Suprapubic skin (tissue), 4 donors: ENCODE results near the gene RAE1. TPM values are rescaled to one million over a fixed set of nuclear protein-coding genes. Genes with fewer than 3 reads are reported as not detected.

Experiments used
- DNase-seq, 2 donors: peaks; one replicate each; pipeline ENCODE4 v3.0.0-alpha.2; 2019; ENCODE audit warnings: low spot score in 2 of 2
- H3K27ac ChIP-seq: fragments of 200-600 bp; sonication (generic); one replicate; pipeline ENCODE4 v1.5.1; 2019
- H3K27me3 ChIP-seq: fragments of 200-600 bp; sonication (generic); one replicate; pipeline ENCODE4 v1.5.1; 2019
- H3K36me3 ChIP-seq: fragments of 200-600 bp; sonication (generic); one replicate; pipeline ENCODE4 v1.5.1; 2019
- H3K4me1 ChIP-seq: fragments of 200-600 bp; sonication (generic); one replicate; pipeline ENCODE4 v1.5.1; 2019
- H3K4me3 ChIP-seq: fragments of 200-600 bp; sonication (generic); one replicate; pipeline ENCODE4 v1.5.1; 2019; ENCODE audit warnings: mild to moderate bottlenecking
- H3K9me3 ChIP-seq: fragments of 200-600 bp; sonication (generic); one replicate; pipeline ENCODE4 v1.5.1; 2019
- EP300 ChIP-seq: sonication (generic); formaldehyde crosslinking; IDR thresholded peaks from one replicate; pipeline ENCODE4 v1.6.1; 2017; ENCODE audit warnings: antibody characterized with exemption
- POLR2A ChIP-seq, 2 donors: fragments of 450-650 bp; IDR thresholded peaks; one replicate each; pipeline ENCODE4 v1.6.1; 2017; ENCODE audit warnings: antibody characterized with exemption in 2 of 2, mild to moderate bottlenecking in 2 of 2, moderate library complexity in 2 of 2
- POLR2AphosphoS5 ChIP-seq, 3 donors: sonication (generic); formaldehyde crosslinking; IDR thresholded peaks; one replicate each; pipeline ENCODE4 v1.6.1; 2017; ENCODE audit warnings: antibody characterized with exemption in 3 of 3
- WGBS: methylation state at CpG from one replicate; pipeline ENCODE4 v1.1.5; 2018; 5-methylcytosine and 5-hydroxymethylcytosine counted together
- total RNA-seq, 4 donors: library from RNA; depleted of rRNA; stranded (reverse); fragments of >200 nt; gene quantifications; one replicate each; pipeline ENCODE4 v1.1.0, GENCODE V29; 2016
- TF ChIP-seq, protein P1 (sequence below), 2 donors: fragments of 200-600 bp in 1 of 2; fragments of 450-650 bp in 1 of 2; sonication (generic) in 1 of 2; IDR thresholded peaks; one replicate each; pipeline ENCODE4 v1.5.1; 2016 to 2019; ENCODE audit warnings: antibody characterized with exemption in 2 of 2, mild to moderate bottlenecking in 1 of 2, moderate library complexity in 1 of 2

The RAE1 gene
- total RNA-seq, 4 donors from 2014 or later, result 31.2 to 45.1 (median 37.2) TPM

DNA sequence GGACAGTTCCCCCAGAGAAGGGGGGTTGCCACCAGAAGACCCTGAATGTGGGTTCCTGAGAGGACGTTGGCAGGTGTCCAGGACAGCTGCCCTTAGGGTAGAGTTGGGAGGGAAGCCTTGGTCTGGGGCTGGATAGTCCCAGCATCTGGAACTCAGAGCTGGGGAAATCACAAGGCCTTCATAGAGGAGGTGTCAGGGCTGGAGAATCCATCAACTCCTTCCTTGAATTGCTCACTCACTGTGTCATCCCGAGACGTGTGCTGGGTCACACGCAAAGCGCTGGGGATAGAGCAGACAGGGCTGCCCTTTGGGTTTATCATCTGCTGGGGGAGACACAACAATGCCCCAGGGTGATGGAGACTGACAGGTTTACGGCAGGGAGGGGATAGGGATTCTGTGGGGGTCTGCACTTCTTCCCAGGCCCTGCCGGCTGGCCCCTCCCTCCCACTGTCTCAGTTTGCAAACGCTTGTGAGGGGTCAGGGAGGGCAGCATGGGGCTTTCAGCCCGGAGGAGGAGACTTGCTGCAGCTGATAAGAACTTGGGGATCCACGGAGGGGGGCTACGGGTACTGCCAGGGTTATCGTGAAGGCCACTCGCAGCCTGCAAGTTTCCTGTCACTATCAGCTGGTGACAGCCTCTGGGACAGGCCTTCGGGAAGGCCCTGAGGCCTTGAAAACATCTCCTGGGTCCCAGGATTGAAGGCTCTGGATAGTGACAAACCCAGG, 58.8 kb downstream of the RAE1 start:
- H3K36me3 ChIP-seq, result peaks cover 44% of the 10 kb centered on the region
- H3K9me3 ChIP-seq, result no peaks in the 10 kb centered on the region
- no peaks in the 10 kb centered on the region for H3K4me1 ChIP-seq
- H3K4me3 ChIP-seq, result no peak overlapping the region
- DNase-seq, result no peak
- H3K27ac ChIP-seq, result no peak overlapping the region
- TF ChIP-seq POLR2A (IDR thresholded peaks at IDR 0.05) (no peak), EP300 (no peak)
- TF ChIP-seq, protein P1, sequence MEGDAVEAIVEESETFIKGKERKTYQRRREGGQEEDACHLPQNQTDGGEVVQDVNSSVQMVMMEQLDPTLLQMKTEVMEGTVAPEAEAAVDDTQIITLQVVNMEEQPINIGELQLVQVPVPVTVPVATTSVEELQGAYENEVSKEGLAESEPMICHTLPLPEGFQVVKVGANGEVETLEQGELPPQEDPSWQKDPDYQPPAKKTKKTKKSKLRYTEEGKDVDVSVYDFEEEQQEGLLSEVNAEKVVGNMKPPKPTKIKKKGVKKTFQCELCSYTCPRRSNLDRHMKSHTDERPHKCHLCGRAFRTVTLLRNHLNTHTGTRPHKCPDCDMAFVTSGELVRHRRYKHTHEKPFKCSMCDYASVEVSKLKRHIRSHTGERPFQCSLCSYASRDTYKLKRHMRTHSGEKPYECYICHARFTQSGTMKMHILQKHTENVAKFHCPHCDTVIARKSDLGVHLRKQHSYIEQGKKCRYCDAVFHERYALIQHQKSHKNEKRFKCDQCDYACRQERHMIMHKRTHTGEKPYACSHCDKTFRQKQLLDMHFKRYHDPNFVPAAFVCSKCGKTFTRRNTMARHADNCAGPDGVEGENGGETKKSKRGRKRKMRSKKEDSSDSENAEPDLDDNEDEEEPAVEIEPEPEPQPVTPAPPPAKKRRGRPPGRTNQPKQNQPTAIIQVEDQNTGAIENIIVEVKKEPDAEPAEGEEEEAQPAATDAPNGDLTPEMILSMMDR (IDR thresholded peaks at IDR 0.05), result no peak
- 84% methylated on average over 11 of the region's 14 CpGs for WGBS
- H3K27me3 ChIP-seq, result no peaks in the 10 kb centered on the region

DNA sequence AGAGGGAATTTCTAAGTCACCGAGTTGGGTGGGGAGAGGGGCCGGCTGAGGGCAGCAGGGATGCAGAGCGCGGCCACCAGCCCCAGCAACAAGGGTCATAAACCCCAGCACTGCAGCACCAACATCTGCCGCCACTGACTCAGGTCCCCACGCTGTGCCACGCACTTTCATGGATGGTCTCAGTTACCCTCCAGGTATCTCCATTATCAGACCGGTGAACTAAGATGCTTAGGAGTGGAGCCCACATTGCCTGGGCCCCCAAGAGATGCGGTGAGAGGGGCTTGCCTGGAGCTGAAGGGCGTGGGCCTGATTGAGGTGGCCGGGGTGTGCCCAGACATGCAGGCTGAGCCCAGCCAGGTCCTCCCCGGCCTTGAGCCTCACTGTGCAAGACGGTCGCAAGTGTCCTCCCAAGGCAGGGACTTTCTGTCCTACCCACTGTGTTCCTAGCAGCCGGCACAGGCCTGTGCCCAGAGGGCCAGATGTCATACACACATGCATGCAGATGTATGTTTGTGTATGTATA, 59.4 kb downstream of the RAE1 start:
- no peaks in the 10 kb centered on the region for H3K27me3 ChIP-seq
- WGBS, result 81% methylated on average over 8 of the region's 15 CpGs
- no peak overlapping the region for H3K27ac ChIP-seq
- no peak for DNase-seq
- H3K4me1 ChIP-seq, result no peaks in the 10 kb centered on the region
- H3K9me3 ChIP-seq, result no peaks in the 10 kb centered on the region
- H3K36me3 ChIP-seq, result peaks cover 38% of the 10 kb centered on the region
- no peak for TF ChIP-seq POLR2A (IDR thresholded peaks at IDR 0.05)
- TF ChIP-seq, protein P1 (IDR thresholded peaks at IDR 0.05), result no peak
- TF ChIP-seq POLR2AphosphoS5 (IDR thresholded peaks at IDR 0.05), result no peak
- no peak for TF ChIP-seq EP300
- H3K4me3 ChIP-seq, result no peak overlapping the region

DNA sequence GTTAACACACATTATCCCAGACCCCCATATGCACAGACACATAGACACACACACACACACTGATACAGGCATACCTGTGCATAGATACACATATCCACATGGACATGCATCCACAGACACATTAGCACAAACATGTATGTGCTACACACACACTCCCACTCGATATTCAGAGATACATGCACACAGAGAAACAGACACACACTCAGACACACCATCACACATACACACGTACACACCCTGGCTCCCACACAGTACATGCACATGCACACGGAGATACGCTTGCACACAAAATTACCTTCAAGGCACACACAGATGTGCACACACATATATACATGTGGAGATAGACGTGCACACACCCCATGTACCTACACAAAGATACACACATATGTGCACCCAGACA, 59.9 kb downstream of the RAE1 start:
- no peaks in the 10 kb centered on the region for H3K9me3 ChIP-seq
- H3K27me3 ChIP-seq, result no peaks in the 10 kb centered on the region
- H3K27ac ChIP-seq, result no peak overlapping the region
- H3K36me3 ChIP-seq, result peaks cover 33% of the 10 kb centered on the region
- TF ChIP-seq POLR2AphosphoS5 (IDR thresholded peaks at IDR 0.05) (no peak), EP300 (no peak), POLR2A (IDR thresholded peaks at IDR 0.05) (no peak)
- TF ChIP-seq, protein P1 (IDR thresholded peaks at IDR 0.05), result no peak
- no peaks in the 10 kb centered on the region for H3K4me1 ChIP-seq
- no peak overlapping the region for H3K4me3 ChIP-seq
- 96% methylated on average over 5 of the region's 5 CpGs for WGBS
- no peak for DNase-seq

DNA sequence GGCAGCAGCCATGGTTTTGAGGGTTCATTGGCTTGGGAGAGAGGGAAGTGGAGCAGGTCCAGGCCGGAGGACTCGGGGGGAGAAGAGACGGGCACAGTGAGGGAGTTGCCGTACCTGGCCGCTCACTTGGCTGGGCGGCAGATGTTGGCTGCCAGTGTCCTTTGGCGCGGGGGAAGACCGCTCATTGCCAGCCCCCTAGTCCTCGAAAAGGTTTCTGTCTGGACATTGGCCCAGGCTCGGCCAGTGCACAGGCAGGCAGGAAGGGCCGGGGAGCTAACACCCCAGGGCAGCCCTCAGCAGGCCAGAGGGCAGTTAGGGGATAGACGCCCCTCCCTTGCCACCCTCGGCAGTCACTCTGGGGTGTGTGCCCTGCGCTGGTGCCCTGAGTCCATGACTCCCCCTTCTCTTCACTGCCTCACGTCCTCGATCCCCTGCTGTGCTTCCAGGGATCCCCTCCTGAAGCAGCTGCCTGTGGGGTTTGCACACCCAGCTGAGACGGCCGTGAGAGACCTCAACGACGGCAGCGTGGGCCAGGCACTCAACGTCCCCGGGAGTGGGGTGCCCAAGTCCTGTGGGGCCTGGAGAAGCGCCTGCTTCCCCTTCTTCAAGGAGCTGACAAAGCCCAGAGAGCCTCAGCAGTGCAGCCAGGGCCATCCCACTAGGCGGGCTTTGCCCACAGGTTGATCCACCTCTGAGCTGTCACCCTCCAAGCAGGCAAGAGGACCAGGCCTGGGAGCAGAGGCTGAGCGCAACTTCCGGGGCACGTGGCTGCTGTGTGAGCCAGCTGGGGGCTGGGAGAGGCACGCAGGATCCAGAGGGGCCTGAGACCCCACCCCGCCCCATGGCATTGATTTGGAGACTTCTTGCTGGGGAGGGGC, 60.6 kb downstream of the RAE1 start:
- TF ChIP-seq EP300 (no peak), POLR2A (IDR thresholded peaks at IDR 0.05) (no peak), POLR2AphosphoS5 (IDR thresholded peaks at IDR 0.05) (no peak)
- TF ChIP-seq, protein P1 (IDR thresholded peaks at IDR 0.05), result no peak
- WGBS, result 87% methylated on average over 16 of the region's 31 CpGs

More for the DNA sequence above, 60.6 kb downstream of the RAE1 start:
- Histone ChIP-seq H3K9me3 (no peaks in the 10 kb centered on the region), H3K4me3 (no peak overlapping the region), H3K4me1 (no peaks in the 10 kb centered on the region), H3K36me3 (peaks cover 26% of the 10 kb centered on the region), H3K27ac (no peak overlapping the region), H3K27me3 (no peaks in the 10 kb centered on the region)
- DNase-seq, result no peak
